A673 (cell line): ENCODE results near the gene AP4S1.

ENCODE experiments used
- CTCF ChIP-seq: fragments of 300-800, 200-600 bp; sonication (generic); conservative IDR thresholded peaks from 2 replicates; pipeline ENCODE4 v1.5.1; 2017; ENCODE audit warnings: low read depth, mild to moderate bottlenecking, antibody characterized with exemption, low read length, moderate library complexity, mixed read lengths
- EZH2 ChIP-seq: fragments of 200-600 bp; sonication (generic); IDR thresholded peaks from 2 replicates; pipeline ENCODE4 v1.6.1; 2017; ENCODE audit warnings: borderline replicate concordance, low read depth, mild to moderate bottlenecking, mixed read lengths, antibody characterized with exemption, low read length; ENCODE audit not compliant: poor library complexity, severe bottlenecking

- TF ChIP-seq CTCF (no peak), EZH2 (no peak)
Measured at GRCh38 chr14:31142455-31143087, 117.1 kb downstream of the AP4S1 start.
